SK-MEL-5 (cell line): Measurements from ENCODE around the gene DTNBP1. TPM values are rescaled to one million over a fixed set of nuclear protein-coding genes. Genes with fewer than 3 reads are reported as not detected.

Source experiments
- DNase-seq: peaks from one replicate; pipeline ENCODE4 v3.0.0-alpha.2; 2016; ENCODE audit warnings: low read depth, low spot score
- in situ Hi-C: cut with HindIII; loops from 2 replicates; pipeline ENCODE4 v1.10.0; 2016; ENCODE audit warnings: low sequenced_read_pairs, high pct_unique_total_duplicates, low pct_unique_long_range_greater_than_20kb
- polyA plus RNA-seq, 2 experiments: library from polyadenylated mRNA; depleted of rRNA; stranded (reverse); fragments of >200 nt; gene quantifications; 2 replicates each; pipeline ENCODE4 v1.2.3, GENCODE V29; 2015
- total RNA-seq: library from RNA; depleted of rRNA; stranded (reverse); fragments of >200 nt; shearing (Covaris generic); gene quantifications from 2 replicates; pipeline ENCODE4 v1.2.3, GENCODE V29; 2014; rRNA removed

Gene DTNBP1, protein sequence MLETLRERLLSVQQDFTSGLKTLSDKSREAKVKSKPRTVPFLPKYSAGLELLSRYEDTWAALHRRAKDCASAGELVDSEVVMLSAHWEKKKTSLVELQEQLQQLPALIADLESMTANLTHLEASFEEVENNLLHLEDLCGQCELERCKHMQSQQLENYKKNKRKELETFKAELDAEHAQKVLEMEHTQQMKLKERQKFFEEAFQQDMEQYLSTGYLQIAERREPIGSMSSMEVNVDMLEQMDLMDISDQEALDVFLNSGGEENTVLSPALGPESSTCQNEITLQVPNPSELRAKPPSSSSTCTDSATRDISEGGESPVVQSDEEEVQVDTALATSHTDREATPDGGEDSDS
- total RNA-seq, result 8.3 and 11.8 TPM in 2 replicates
- polyA plus RNA-seq (2015; cell fraction: cytosol; rRNA removed), result 33.9 and 35.4 TPM in 2 replicates
- 13.0 and 22.8 TPM in 2 replicates for polyA plus RNA-seq (2015; cell fraction: nucleus; rRNA removed)

GRCh38 chr6:15662326-15663129 lies at the start of gene DTNBP1:
Gene DTNBP1, minus strand, starts transcription at chr6:15663028. Its CDS starts 159 bp downstream, at chr6:15662869.
- in situ Hi-C loops, result no loop called here
- DNase-seq, result peak; percentile 83

GRCh38 chr6:15709651-15710269 lies 46.9 kb upstream of the DTNBP1 start:
- in situ Hi-C loops, result no loop called here
- DNase-seq, result no peak

DNA sequence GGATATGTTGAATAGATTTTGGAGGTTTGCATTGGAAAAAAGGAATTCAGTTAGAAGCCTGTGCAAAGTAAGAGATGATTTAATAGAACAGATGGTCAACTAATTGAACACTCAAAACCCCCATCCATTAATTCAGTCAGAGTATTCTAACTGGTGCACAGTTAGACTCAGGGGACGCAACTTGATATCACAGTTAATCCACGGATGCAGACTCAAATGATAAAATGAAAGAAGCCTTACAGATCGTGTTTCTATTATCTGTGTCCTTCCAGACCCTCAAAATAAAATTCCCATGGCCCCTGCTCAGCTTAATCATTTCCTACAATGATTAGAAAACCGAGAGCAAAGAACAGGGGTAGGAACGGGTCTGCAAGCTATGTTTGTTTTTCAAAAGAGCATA lies 45.4 kb upstream of the DTNBP1 start:
- DNase-seq, result no peak
- in situ Hi-C loops, result no loop called here

DNA sequence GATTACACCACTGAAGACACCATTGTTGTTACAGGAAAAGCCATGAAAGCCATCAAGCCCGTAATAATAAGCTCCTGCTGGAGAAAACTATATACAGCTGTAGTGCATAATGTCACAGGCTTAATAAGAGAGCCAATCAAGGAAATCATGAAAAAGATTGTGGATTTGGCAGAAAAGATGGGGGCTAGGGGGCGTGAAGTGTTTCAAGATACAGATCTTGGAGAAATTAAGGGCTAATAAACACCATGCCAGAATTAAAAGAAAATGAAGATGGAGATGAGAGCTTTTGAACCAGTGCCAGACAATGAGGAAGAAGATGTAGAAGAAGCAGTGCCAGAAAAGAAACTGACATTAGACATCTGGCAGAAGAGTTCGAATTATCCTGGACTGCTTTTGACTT lies 43.2 kb upstream of the DTNBP1 start:
- in situ Hi-C loops, result no loop called here

DNA sequence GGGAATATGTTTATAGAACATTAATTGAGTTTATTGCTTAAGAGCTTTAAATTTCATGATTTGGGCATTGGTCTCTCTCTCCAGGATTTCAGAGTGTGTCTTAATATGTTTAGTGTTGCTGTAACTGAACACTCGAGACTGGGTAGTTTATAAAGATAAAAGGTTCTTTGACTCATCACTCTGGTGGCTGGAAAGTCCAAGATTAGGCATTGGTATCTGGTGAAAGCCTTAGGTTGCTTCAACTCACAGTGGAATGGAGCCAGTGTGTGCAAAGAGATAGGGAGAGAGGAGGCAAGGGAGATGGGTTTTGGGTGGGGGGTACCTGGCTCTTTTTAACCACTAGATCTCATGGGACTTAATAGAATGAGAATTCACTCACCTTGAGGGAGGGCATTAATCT lies 35.6 kb upstream of the DTNBP1 start:
- in situ Hi-C loops, result loop anchor here (25.0 kb wide), 1 partner anchor 489 kb away; no protein-coding TSS in a partner anchor

More for the DNA sequence above, 43.2 kb upstream of the DTNBP1 start:
- no peak for DNase-seq

DNA sequence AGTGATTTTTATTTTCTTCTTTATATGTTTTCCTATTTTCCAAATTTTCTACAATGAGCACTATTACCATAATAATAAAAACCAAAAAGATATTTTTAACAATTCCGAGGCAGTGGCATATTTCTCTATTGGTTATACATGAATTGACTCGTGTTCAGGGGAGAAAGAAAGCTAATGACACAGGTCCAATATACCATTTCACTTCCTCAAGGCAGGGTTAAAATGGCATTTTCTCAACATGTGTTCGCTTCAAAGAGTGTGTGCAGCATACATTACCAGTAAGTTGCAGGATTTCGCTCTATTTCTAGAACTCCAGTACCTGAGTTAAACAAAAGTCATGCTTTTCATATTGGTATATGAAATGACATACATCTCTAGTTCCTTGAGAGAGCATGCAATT lies 35.1 kb upstream of the DTNBP1 start:
- no peak for DNase-seq
- in situ Hi-C loops, result loop anchor here (25.0 kb wide), 1 partner anchor 489 kb away; no protein-coding TSS in a partner anchor

More for the DNA sequence above, 35.6 kb upstream of the DTNBP1 start:
- no peak for DNase-seq

DNA sequence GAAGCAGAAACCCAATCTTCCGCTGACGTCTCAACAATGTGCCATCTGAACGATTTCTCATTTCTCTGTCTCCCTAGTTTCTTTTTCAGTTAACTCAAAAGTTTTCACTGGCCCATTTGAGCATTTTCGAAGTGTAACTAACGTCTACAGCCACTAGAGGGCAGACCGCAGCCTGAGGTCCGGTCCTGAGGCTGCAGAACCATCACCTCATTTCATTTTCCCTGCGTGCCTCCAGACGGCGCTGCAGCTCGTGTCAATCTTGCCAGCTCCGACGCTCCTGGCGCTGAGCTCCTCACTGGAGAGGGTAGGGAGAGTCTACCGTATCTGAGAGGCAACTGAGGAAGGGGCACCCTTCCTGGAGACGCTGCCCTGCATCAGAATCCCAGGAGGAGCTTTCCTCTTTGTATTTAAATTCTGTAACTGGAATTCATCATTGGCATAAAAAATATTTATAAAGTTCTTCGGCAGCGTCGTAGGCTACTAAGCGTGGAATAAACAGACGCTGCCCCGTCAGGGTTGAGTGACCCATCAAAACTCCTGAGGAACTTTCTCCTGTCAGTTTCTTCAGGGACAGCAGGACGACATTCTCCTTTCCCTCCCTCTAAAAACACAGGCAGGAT lies 28.5 kb upstream of the DTNBP1 start:
- in situ Hi-C loops, result loop anchor here (25.0 kb wide), 1 partner anchor 496 kb away; no protein-coding TSS in a partner anchor
- DNase-seq, result peak; percentile 97

GRCh38 chr6:15690510-15690909 lies 27.7 kb upstream of the DTNBP1 start:
- in situ Hi-C loops, result loop anchor here (25.0 kb wide), 1 partner anchor 497 kb away; no protein-coding TSS in a partner anchor
- DNase-seq, result peak; percentile 21

- in situ Hi-C loops, result loop anchor here (25.0 kb wide), 1 partner anchor 497 kb away; no protein-coding TSS in a partner anchor
- DNase-seq, result no peak
Observed at GRCh38 chr6:15689586-15690482, 27.0 kb upstream of the DTNBP1 start.

- no peak for DNase-seq
- in situ Hi-C loops, result loop anchor here (25.0 kb wide), 1 partner anchor 502 kb away; no protein-coding TSS in a partner anchor
Observed at GRCh38 chr6:15685619-15686018, 22.8 kb upstream of the DTNBP1 start.

- DNase-seq, result peak; percentile 63
Observed at GRCh38 chr6:15682965-15683822, 20.4 kb upstream of the DTNBP1 start.

DNA sequence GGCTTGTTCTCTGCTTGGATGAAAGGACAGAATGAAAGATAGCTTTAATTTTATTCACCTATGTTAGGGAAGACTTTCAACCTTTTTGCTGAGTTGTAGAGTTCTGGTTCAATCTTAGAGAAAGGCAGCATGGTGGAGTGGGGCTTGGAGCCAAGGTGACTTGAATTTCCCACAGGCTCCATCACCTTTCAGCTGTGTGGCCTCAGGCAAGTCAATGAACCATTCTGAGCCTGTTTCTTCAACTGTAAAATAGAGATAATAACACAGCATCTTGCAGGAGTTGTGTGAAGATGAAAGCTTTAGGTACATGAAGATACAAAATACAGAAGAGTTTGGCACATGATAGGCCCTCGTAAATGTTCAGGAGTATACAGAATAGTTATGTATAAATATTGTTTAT lies 19.1 kb upstream of the DTNBP1 start:
- in situ Hi-C loops, result loop anchor here (25.0 kb wide), 1 partner anchor 505 kb away; no protein-coding TSS in a partner anchor
- DNase-seq, result no peak

More at GRCh38 chr6:15682965-15683822, 20.4 kb upstream of the DTNBP1 start:
- in situ Hi-C loops, result loop anchor here (25.0 kb wide), 1 partner anchor 504 kb away; no protein-coding TSS in a partner anchor

- no peak for DNase-seq
- in situ Hi-C loops, result loop anchor here (25.0 kb wide), 1 partner anchor 509 kb away; no protein-coding TSS in a partner anchor
Observed at GRCh38 chr6:15678514-15678913, 15.7 kb upstream of the DTNBP1 start.

DNA sequence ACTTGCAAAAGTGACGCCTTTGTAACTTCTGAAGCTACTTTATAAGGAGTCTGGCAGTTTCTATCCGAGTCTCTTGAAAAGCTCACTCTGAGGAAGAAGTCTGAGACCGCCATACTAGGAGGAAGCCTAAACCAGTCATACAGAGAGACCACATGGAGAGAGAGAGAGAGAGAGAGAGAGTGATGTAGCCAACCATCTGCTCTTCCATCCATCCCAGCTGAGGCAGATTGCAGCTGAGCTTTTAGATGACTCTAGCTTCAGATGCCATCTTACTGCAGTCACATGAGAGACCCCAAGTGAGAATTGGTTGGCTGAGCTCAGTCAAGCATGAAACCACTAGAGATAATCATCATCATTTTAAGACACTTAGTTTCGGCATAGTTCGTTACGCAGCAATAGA lies 15.0 kb upstream of the DTNBP1 start:
- in situ Hi-C loops, result loop anchor here (25.0 kb wide), 1 partner anchor 509 kb away; no protein-coding TSS in a partner anchor
- DNase-seq, result no peak

- in situ Hi-C loops, result loop anchor here (25.0 kb wide), 1 partner anchor 512 kb away; no protein-coding TSS in a partner anchor
Observed at GRCh38 chr6:15675536-15676220, 12.8 kb upstream of the DTNBP1 start.

More at GRCh38 chr6:15675536-15676220, 12.8 kb upstream of the DTNBP1 start:
- DNase-seq, result peak; percentile 94
